HG03196 (cell line): ENCODE measurements around the gene HOXD1.

Experiments
- ATAC-seq: cut with Tn5 transposase; IDR thresholded peaks from one replicate; pipeline ENCODE4 v1.9.1; 2021; ENCODE audit not compliant: unreplicated experiment

Gene HOXD1

DNA sequence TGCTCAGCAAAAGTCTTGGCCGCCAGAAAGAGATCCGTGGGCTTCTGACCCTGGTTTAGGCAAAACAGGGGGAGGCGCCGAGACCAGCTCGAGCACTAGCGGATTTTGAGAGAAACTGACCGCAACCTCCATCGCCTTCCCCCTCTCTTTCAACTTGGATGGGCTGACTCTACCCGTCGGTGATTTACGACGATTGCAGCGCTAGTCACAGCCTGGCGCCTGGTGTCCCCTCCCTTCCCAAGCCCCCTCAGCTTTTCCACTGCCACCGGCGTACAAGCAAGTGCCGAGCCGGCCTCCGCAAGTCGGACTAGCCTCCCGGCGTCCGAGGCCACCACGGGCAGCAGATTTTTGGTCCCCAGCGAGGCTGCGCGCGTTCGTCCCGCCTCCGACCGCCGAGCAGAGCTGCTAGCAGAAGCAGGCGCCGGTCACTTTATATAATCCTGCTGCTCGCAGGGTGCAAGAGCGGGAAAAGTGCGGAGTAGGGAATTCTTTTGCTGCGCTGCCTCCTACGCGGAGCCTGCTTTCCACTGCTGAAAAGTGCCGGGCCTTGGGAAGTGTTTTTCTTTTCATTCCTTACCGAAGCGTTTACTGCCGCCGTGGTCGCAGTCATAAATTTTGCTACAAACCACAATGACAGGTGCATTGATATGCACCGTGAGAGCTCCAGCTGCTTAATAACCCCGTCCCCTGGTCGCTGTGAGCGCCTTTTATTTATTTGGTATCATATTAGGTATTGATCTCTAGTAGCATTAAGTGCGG is 23.7 kb upstream of the HOXD1 start:
- no peak for ATAC-seq

DNA sequence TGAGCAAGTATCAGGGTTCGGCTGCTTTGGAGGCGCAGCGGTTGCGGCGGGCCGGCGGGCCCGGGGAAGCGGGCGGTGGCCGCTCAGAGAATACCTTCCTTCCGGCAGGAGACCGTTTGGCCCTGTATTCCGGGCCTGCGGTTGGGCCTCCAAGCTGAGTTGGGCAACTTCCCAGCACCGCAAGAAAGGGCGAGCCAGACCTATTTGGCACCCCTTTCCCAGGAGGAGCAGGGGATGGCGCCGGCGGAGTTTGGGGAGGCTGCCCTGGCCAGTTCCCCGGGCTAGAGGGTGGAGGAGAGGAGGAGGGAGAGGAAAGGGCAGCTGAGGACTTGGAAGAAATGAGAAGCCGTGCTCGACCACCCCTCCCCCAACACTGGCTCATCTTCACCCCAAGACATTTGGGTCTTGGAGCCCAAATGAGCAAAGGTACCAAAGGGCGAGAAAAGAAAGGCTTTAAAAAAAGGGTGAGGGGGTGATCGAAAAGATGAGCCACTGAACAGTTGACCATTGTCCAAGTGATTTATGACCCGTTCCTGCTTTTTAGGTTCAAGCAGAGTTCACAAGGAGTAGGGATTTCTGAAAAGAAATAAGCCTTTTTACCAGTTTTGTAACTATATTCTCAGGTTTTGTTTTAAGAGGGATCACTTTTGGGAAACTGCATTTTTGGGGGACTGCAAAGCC is 23.0 kb upstream of the HOXD1 start:
- ATAC-seq = no peak

DNA sequence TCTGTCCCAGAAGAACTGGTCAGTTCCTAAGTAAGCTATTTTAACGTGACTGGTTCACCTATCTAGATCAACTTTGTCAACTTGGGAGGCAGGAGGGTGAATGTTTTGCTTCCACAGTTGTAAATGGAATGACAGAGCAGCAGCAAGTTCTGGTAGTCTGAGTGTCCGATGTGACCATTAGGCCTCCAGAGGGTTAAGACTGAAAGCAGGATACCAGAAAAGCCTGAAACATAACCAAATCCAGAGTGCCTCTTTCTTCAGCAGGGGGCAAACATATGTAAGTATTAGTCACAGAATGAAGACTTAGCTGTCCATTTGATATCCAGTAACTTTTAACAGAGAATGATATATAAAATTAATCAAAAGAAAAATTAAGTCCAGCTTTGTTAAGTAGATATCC is 22.2 kb upstream of the HOXD1 start:
- no peak for ATAC-seq

DNA sequence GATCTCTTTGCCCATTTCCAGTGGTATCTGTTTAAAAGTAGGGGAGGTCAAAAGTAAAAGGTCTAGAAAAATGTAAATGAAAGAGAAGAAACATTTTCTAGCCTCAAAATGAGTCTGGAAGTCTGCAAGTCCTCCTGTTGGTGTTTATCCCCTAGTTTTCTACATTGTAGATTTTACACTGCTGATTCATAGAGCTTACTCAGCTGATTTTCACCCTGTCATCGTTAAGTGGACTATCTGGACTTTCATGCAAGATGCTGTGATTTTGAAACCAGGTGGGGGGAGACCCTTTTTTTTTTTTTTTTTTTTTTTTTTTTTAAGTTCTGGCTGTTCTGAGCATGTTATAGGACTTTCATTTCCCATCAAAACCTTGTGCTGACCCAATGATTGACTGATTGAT is 21.1 kb upstream of the HOXD1 start:
- no peak for ATAC-seq

DNA sequence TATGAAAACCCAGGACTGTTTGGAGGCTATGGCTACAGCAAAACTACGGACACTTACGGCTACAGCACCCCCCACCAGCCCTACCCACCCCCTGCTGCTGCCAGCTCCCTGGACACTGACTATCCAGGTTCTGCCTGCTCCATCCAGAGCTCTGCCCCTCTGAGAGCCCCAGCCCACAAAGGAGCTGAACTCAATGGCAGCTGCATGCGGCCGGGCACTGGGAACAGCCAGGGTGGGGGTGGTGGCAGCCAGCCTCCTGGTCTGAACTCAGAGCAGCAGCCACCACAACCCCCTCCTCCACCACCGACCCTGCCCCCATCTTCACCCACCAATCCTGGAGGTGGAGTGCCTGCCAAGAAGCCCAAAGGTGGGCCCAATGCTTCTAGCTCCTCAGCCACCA is 19.3 kb upstream of the HOXD1 start:
- ATAC-seq = no peak

DNA sequence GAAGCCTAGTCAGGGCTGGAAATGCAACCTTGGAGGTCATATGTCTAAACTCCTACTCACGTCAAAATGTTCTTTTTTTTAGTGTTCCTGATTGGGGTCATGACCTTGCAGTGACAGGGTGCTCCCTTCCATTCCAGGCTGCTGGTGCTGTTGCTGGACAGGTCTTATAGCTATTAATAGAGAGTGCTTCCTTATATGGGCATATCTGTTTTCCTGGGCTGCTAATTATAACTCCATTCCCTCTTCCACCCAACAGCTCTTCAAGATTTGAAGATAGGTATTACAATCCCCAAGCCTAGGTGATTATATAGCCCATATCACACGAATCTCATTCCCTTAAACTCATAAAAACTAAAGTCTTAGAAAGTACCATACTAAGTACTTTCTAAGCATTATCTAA is 18.8 kb upstream of the HOXD1 start:
- ATAC-seq = no peak

DNA sequence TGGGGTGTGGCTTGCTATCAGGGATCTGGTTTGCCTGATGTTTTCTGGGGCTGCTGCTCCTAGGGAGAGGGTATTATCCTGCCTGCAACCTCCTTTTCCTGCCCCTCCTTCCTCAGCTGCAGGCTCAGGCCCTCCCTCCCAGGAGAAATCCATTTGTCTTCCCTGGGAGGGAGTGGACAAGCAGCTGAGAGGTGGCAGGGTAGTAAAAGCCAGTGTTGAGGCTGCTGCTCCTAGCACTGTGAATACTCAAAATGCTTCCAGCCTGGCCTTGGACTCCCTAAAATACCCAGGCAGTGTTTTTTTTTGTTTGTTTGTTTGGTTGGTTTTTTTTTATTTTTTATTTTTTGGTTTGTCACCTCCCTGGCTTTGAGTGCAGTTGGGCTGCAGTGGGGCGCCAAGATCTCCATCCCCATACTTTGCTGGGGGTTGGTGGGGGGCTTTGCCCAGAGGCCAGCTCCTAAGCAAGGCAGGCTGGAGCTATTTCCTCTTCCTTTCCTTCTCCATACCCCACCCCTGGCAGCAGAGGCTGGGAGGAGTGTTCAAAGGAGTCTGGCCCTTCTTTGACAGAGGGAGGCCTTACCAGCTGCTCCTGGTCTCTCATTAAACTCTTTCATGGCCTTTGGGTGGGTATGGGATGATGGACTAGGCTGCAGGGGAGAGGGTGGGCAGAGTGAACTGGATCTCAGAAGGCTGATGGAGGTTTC is 17.7 kb upstream of the HOXD1 start:
- no peak for ATAC-seq

DNA sequence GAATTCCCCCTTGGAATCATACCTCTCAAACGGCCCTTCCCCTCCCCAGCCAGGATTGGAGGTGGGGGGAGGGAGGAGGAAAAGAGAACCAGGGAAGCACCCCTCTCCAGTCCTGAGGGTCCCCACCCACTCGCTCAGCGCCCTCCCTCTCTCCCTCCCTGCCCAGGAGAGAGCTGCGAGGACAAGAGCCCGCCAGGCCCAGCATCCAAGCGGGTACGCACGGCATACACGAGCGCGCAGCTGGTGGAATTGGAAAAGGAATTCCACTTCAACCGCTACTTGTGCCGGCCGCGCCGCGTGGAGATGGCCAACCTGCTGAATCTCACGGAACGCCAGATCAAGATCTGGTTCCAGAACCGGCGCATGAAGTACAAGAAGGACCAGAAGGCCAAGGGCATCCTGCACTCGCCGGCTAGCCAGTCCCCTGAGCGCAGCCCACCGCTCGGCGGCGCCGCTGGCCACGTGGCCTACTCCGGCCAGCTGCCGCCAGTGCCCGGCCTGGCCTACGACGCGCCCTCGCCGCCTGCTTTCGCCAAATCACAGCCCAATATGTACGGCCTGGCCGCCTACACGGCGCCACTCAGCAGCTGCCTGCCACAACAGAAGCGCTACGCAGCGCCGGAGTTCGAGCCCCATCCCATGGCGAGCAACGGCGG is 17.0 kb upstream of the HOXD1 start:
- no peak for ATAC-seq

DNA sequence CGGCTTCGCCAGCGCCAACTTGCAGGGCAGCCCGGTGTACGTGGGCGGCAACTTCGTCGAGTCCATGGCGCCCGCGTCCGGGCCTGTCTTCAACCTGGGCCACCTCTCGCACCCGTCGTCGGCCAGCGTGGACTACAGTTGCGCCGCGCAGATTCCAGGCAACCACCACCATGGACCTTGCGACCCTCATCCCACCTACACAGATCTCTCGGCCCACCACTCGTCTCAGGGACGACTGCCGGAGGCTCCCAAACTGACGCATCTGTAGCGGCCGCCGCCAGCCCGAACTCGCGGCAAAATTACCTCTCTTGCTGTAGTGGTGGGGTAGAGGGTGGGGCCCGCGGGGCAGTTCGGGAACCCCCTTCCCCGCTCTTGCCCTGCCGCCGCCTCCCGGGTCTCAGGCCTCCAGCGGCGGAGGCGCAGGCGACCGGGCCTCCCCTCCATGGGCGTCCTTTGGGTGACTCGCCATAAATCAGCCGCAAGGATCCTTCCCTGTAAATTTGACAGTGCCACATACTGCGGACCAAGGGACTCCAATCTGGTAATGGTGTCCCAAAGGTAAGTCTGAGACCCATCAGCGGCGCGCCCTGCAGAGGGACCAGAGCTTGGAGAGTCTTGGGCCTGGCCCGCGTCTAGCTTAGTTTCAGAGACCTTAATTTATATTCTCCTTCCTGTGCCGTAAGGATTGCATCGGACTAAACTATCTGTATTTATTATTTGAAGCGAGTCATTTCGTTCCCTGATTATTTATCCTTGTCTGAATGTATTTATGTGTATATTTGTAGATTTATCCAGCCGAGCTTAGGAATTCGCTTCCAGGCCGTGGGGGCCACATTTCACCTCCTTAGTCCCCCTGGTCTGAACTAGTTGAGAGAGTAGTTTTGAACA is 16.2 kb upstream of the HOXD1 start:
- no peak for ATAC-seq

DNA sequence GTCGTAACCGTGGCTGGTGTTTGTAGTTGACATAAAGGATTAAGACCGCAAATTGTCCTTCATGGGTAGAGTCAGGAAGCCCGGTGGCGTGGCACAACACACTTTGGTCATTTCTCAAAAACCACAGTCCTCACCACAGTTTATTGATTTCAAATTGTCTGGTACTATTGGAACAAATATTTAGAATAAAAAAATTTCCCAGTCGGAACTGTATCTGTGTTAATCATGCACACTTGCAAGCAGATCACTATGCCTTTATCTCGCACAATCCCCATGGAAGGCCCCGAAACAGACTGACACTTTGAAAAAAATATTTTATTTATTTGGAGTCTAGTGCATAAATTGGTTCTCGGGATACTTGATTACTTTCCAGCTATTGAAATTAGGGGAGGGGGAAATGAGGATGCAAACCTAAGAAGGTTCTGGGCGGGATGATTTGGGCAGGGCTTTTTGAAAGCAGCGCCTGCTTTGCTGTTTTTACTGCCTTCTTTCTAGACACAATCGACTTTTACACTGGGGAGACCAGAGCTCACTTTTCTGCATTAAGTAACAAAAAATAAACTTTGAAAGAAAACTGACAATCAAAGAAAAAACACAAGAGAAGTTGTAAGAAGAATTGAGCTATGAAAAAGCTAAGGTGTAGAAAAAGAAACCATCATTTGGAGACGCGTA is 15.4 kb upstream of the HOXD1 start:
- ATAC-seq = no peak

DNA sequence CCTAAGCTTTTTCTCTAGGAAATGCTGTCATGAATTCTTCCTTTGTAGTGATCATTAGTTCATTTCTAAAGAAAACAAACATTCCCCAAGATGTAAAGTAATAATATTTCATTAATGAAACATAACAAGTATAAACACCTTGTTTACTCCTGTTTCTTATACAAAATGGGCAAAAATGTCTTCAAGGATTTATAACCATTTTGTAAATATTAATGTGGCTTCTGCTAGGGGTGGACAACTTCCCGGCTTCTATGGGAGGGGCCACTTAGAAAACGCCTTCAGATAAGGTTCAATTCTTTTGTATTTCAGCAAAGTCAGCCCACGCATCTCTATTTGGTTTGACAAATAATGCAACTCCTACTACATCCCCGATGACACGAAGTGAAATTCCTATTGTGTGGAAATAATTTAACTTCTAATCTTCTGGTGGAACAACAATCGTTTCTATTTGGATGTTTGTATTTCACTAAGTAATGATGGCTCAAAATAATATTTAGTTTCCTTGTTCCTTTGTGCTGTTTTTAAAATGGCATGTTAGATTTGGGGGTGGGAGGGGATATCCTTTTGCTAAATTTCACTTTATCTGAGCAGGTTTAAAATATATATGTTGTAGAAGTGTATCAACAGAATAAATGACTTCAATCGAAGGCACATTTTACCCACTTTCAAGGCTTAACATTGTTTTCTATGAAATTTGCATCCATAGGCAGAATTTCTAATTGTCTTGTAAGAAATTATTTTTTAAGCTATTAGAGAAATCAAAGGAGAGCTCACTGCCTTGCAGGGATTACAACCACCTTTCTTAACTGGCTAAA is 14.7 kb upstream of the HOXD1 start:
- ATAC-seq = no peak

DNA sequence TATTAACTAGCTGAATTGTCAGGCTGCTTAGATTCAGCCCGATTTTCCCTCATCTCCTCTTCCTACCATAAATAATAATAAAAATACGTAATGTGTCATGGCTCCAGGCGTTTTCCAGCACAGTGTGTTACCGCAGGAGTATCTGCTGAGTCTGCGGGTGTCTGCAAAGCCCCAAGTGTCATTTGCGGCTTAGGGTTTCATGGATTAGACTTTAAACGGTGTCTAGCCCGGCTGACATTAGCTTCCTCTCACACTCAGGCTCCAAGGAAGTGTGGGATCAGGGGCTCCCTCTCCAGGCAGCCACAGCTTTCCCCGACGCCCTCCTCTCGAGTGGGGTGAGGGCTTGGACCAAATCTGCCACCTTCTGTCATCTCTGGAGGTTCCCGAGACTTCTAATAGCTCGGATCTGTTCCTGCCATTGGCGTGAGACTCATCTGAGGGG is 14.1 kb upstream of the HOXD1 start:
- ATAC-seq = no peak

DNA sequence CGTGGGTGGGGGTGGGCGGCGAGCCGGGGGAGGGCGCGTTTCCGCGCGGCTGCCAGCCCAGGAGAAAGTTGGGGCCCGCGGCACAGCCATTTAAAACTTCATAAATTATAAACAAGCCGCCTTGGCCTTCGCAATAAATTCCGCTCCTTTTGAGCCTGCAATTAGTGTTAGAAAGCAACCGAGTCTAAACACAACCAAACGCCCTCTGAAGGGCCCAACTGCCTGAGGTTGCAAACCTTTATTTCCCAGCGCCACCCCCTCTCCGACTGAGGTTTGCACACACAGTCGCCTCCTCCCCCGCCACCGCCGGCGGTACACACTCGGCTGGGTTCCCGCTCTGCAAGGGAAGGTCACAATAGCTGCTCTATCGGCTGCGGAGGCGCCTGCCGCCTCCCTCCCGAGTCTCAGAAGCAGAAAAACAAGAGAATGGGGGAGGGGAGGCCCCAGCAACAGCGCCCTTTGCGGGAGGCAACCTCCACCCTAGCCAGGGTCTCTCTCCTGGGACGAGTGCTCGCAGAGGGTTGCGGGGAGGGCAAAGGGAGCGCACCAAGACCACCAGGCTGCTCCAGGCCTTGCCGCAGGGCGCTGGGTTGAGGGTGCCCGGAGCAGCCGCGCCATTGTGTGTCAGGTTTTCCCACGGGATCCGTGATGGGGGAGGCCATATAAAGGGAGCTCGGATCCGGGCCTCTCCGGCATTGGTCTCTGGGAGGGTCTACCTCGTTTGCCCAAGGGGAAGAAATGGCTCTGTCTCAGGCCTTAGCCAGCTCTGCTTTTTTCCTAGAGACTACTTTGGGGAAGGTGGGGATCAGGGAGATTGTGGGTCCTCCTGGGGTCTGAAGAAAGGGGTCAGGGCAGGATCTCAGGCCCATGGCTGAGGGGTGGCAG is 13.4 kb upstream of the HOXD1 start:
- ATAC-seq = no peak

DNA sequence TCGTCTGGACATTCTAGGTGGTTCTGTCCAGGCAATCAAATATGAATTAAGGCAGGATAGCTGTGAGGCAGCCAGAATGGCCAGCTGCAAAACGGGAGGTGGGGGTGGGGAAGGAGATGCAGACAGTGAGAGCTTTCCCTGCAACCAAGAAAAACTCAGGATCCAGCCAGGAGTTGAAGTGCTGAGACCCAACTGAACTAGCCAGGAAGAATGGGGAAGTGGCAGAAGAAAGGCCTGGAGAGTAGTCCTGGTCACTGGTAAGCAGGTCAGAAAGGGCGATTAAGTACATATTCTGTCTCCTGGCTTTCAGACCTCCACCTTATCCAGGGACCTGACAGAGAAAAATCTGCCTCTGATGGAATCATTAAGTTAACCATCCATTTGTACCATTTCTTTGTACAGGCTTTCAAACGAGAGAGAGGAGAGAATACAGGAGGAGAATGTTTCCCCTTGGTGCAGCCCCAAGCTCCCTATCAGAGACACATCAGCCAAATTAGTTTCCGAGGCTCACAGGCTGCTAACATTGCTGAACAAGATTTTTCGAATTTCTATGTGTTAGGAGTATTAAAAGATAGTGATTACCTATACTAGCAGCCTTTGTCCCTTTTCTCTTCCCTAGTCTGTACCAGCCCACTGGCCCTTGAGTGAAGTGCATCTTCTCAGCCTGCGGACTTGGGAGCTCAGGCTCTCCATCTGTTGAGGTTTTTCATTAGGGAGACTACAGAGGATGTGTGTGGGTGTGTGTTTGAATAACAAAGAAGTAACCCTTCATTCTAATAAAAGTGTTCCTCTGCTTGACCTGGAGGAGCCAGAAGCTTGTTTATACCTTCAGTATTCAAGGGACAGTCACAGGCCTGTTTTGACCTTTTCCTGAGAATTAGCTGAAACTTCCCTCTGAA is 12.5 kb upstream of the HOXD1 start:
- ATAC-seq = no peak

DNA sequence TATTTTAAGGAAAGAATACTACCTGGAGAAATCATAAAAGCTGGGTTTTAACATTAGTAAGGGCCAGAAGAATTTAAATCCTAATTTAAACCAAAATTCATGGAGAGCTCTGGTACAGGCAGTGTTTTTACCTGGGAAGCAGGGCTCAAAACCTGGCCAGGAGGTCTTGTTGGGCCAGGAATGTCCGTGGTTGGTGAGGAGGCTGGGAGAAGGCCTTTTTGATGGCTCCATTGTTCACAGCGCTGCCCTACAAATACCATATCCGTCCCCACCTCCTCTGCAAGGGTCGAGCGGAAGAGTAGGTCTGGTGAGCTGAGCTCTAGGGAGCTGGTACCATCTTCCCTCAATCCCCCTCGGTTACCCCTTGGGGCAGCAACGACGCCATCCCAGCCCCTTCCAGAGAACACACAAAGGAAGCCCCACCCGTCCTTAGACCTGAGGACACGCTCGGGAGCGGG is 10.9 kb upstream of the HOXD1 start:
- no peak for ATAC-seq

DNA sequence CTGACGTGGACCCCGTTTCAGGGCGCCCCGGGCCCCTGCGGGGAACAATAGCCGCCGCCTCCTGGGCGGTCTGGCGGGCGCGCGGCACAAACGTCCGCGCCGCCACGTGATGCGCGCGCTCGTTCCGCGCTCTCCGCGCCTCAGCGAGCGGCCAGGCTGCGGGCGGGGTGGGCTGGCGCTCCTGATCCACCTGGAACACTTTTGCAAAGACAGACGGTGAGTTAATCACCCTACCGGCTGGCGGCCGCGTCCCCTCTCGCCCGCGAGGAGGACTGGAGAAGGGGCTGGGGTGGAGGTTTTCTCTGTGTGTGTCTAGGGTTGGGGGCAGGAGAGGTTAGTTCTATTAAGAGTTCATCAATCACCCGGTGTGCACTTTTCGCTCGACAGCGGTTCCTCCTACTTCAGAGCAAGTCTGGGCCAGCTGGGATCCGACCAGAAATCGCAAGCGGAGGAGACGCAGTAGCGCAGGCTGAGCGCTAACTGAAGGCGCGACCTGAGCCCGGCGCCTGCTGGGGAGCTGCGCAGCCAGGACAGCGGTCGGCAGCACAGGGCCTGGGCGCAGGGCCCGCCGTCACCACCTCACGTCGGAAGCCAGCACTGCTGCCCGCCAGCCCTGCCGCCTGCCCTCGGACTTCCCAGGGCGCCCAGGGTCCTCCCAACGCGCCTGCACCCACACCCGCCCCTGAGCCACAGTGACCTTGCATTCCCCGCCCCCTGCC is 10.3 kb upstream of the HOXD1 start:
- ATAC-seq = no peak
